ENCODE data around the gene HEXB.

HEXB gene

DNA sequence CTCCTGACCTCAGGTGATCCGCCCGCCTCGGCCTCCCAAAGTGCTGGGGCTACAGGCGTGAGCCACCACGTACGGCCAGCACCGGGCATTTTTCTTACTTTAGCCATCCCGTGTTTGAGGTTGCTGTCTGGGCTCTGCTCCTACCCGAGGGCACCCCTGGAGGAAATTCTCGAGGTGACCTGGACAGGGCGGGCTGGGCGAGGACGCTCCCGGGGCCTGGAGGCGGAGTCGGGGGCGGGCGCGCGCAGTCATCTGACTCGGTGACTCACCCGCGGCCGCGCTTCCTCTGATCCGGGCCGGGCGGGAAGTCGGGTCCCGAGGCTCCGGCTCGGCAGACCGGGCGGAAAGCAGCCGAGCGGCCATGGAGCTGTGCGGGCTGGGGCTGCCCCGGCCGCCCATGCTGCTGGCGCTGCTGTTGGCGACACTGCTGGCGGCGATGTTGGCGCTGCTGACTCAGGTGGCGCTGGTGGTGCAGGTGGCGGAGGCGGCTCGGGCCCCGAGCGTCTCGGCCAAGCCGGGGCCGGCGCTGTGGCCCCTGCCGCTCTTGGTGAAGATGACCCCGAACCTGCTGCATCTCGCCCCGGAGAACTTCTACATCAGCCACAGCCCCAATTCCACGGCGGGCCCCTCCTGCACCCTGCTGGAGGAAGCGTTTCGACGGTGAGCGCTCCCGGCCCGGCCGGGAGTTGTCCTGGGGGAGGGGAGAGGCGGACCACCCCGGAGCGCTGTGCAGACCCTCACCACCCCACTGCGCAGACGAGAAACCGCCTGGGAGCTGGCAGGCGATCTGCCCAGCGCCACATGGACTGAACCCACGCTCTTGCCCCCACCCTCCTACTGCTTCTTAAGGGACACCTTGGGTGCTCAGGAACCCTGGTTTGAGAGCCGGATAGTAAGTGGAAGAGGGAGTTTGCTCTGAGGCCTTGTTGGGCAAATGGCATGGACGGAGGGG is at the start of gene HEXB:
Gene HEXB (plus strand): TSS at position 334 of the 952 bp plus-strand sequence. CDS start 28 bp downstream, at position 362.
- DNase-seq = peak; percentile 86

DNA sequence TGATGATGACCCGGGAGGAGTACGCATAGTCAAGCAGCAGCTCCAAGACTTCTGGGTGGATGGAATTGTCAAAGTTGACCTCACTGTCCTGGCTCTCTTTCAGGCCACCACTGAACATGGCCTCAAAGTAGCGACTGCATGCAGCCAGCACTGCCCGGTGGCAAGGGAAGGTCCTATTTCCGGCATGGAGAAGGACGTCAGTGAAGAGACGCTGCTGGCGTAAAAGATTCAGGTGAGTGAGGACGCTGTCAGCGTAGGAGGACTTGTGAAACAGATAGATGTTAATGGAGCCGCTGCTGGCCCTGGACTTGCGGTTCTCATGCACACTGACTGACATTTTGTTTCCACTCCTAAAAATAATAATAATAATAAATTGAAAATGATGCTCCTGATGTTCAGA is 48.9 kb upstream of the HEXB start:
- DNase-seq = no peak

DNA sequence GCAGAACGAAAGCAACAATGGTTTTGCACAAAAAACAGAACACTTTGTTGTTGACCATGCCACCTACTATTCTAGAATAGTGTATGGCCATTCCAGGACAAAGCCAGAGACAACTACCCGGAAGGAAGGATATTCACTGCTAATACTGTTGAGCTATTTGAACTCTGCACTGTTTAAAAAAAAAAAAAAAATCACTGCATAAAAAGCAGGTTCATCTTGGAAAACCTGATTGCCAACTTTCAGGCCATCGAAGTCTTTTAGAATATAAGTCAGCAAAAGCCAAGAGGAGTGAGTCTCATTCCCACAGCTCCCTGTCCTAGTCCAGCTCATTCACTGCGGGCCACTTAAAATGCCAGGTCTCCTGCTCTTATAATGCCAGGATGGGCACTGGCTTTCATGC is 48.5 kb upstream of the HEXB start:
- no peak for DNase-seq

GRCh38 chr5:74638544-74638969 is 46.5 kb upstream of the HEXB start:
- no peak for DNase-seq

DNA sequence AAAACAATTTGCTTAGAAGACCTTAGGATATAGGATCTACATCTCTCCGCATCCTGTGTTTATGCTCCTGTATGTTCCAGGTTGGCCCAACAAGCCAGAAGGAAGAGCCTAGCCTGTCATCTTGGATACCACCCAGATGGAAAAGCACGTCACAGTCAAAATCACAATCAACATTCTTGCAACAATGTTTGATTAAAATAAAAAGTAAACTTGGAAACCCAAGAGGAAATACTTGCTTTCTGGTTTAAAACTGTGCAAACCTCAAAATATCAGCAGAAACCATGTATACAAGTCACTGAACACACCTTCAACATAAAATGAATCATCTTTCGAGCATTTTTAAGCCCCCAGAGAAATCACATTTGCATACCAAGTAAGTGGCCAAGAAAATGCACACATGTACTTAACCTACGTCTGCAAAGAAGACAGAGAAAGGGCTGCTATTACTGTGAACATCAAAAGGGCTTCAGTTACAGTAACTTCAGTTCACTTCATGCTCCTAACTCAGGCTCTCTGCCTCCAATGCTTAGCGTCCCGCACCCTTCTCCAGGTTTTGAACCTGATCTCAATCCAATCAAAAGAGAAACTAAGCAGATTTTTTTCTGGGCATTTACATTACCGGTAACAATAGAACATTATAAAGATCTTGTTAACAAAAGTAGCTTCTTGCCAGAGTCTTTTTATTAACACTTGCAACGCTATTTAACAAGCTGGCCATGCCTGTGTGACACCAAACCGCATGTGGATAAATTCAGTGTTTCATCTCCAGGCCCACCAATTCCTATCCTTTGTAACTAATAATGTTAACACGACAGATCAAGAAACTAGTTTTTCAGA is 45.8 kb upstream of the HEXB start:
- no peak for DNase-seq

DNA sequence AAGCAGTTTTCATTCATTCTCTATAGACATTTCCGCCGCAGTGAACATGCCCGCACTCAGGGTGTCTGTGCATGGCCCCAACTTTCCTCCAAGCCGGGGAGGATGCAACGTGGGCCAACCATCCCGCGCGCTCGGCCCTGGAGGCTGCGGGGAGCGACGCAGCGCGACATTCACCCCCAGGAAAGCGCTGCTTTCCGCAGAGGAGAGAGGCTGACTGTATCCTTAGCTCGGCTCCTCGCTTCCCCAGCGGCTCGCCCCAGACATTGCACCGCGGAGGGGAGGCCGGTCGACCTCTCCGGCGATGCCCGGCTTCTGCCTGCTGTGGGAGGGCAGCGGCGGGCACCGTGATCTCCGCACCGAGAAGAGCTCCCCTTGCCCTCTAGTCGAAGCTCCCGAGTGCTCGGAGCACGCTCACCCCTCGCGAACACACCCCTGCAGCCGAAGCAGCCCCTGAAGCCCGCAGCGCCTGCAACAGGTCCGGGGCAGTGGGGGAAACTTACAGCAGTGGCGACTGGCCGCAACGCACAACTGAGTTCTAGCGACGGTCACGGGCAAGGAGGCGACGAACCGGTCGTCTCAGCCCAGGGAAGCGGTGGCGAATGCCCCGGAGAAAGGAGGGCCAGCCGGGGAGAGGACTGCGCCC is 45.1 kb upstream of the HEXB start:
- peak; percentile 45 for DNase-seq

GRCh38 chr5:74640450-74640953 is 44.5 kb upstream of the HEXB start, which contains the start of gene ENC1:
Gene ENC1, minus strand, starts transcription at chr5:74640728. Its CDS starts 4,243 bp downstream, at chr5:74636485.
- peak; percentile 78 for DNase-seq

DNA sequence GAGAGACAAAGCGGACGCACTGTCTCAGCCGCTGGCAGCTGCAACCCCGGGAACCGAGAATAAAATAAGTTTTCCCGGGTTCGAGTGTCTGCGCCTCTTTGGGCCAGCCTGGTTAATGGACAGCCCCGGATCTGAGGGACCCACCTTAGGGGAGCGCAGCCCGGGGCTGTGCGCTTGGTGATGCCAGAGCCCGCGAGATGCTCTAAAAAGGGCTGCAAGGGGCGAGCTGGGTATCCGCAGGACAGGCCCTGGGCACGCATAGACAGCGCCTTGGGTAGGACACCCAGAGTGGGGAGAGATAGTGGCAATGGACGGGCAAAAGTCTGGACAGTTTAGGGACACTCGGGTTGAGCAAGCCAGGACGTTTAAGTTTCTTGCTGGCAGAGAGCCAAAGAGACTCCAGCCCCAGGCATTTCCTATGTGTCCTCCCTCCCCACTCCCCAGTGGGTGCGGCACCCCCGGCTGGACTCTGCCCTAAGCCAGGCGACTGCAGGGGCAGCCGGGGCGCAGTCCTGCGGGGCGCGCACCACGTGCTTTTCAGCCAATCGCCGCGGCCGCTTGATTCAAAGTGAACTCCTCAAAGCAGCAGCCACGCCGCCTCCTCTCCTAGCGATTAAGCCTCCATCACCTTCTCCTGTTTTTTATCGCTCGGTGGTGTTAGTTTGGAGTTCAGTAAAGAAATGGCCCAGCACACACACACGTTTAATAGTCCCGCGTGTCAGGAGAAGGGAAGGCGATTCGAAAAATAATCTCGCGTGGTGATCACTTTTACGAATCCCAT is 43.9 kb upstream of the HEXB start:
- DNase-seq = peak; percentile 34

- peak; percentile 24 for DNase-seq
Observed at GRCh38 chr5:74641735-74642542, 43.1 kb upstream of the HEXB start.

DNA sequence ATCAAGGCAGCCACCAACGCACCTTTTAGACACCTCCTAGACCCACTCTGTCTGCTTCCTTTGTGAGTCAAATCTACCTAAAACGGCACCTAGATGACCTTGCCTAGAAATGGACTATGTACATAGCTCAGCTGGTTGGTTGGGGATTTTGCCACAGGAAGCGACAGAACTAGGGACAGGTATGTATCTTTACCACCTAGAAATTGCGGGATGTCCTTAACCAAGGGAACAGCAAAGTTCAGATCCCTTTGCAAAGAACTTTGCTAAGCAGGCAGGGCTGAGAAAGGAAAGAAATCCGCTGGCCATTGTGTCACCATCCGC is 42.5 kb upstream of the HEXB start:
- DNase-seq = no peak

DNA sequence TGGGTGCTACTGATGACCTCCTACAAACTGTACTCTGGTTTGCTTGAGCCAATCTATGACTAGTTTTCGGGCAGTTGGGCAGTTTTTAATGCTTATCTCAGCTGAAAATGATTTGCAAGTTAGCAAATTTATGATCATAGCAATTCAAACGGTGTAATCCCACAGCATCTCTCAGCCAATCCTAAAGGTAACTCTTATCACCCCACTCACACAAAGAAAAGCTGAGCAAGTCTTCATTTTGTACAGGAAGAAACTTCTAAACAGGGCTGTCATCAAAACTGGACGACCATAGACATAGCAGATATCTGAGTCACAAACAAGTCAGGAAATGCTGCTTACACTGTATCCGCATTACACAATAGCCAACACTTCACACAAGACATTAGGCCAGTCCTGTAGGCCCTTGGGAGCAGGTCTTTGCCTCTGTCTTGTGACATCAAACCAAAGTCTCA is 41.9 kb upstream of the HEXB start:
- no peak for DNase-seq

- DNase-seq = no peak
Observed at GRCh38 chr5:74647096-74647495, 37.9 kb upstream of the HEXB start.

GRCh38 chr5:74648835-74649293 is 36.2 kb upstream of the HEXB start:
- no peak for DNase-seq

DNA sequence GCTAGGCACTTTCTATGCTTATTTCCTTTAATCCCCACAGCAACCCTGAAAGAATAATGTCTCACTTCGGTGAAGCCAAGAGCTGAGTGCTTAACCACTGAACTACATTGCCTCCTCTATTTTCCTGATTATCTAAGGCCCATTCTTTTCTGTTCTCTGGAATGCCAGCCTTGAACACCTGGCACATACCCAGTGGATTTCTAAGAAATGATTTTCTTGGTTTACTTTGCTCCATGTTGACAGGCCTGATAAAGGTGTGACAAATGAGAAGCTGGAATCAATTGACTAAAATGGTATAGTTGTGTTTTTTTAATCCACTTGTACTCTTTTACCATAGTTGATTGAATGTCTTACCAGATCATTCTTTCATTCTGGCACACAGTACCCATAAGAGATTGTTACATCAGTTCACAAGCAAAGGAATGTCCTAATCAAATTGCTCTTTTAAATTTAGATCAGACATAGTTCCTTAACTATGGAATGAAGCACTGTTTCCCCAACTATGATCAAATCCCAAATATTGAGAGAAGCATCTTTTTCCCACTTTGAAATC is 35.5 kb upstream of the HEXB start:
- DNase-seq = no peak

- DNase-seq = no peak
Observed at GRCh38 chr5:74651710-74652109, 33.3 kb upstream of the HEXB start.

- DNase-seq = no peak
Observed at GRCh38 chr5:74652576-74652975, 32.5 kb upstream of the HEXB start.

GRCh38 chr5:74653991-74654390 is 31.0 kb upstream of the HEXB start:
- DNase-seq = no peak

DNA sequence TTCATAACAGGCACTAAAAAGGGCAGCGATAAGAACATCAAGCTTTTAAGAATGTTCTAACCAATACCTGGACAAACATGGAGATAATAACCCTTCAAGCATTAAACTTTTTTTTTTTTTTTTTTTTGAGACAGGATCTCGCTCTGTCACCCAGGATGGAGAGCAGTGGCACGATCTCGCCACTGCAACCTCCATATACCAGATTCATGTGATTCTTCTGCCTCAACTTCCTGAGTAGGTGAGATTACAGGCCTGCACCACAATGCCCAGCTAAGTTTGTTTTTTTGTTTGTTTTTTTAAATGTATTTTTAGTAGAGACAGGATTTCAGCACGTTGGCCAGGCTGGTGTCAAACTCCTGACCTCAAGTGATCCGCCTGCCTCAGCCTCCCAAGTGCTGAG is 29.8 kb upstream of the HEXB start:
- no peak for DNase-seq

DNA sequence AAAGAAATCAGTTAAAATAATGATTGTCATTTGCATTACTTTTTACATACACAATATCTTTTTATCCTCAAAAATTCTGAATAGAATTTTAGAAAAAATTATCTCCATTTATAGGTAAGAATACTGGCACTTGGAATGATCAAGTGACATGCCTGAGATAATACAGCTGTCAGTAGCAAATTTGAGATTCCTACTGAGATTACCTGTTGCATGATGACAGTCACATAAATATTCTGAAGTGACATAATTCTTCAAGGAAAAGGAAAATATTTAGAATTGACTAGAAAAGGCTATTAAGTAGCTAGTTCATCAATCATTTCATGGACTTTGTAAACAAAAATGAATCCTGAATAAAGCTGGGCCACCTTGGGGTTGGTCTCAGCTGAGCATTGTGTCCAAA is 29.3 kb upstream of the HEXB start:
- no peak for DNase-seq

- no peak for DNase-seq
Observed at GRCh38 chr5:74657165-74657564, 27.9 kb upstream of the HEXB start.

DNA sequence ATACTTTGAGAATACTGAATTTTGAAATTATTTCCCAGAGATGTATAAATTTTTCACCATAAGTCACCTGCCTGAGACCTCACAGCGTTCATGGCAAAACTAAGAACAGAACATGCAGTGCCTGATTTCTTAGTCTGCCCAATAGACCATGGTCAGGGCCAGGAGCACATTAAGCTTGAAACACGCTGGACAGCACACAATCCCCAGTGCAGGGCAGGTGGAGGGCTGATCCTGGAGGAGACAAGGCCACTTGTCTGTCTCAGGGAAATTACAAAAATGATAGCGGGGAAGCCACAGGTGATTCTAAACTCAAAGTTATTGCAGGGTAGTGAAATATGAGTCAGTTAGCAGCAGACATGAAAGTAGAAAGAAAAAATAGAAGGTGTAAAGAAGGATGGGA is 25.9 kb upstream of the HEXB start:
- DNase-seq = no peak
